Upper lobe of left lung (tissue), 4 donors: ENCODE measurements around the gene SNX5.

Experiments used
- POLR2A ChIP-seq, 4 donors: fragments of 450-650 bp; IDR thresholded peaks; one replicate each; pipeline ENCODE4 v1.5.1; 2016 to 2017; ENCODE audit warnings: antibody characterized with exemption in 4 of 4, mild to moderate bottlenecking in 2 of 4
- POLR2AphosphoS5 ChIP-seq, 2 donors: sonication (generic); formaldehyde crosslinking; IDR thresholded peaks; one replicate each; pipeline ENCODE4 v1.5.1; 2017; ENCODE audit warnings: antibody characterized with exemption in 2 of 2
- TF ChIP-seq, protein P1 (sequence below), 6 experiments: fragments of 450-650 bp in 4 of 6; fragments of 200-600 bp in 2 of 6; sonication (generic) in 2 of 6; IDR thresholded peaks; one replicate each; pipeline ENCODE4 v1.5.1; 2016 to 2019; ENCODE audit warnings: antibody characterized with exemption in 6 of 6

DNA sequence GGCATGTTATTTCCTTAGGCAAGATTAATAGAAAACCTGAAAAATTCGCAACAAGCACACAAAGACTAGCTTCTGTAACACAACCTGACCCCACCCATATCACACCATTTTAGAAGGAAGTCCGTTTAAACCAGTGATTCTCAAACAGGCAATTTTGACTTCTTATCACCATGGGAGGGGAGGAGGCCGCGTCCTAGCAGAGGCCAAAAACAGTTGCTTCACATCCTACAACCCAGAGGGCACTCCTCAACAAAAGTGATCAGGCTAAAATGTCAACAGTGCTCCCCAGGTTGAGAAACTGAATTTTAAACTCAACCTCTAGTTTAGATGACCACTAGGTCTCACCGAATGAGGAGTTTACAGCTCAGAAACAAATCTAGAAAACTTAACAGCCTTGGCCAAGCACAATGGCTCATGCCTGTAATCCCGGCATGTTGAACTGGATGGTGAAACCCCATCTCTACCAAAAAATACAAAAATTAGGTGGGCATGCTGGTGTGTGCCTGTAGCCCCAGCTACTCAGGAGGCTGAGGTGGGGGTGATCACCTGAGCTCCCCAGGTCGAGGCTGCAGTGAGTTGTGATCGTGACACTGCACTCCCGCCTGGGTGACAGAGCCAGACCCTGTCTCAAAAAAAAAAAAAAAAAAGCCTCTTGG, 3.4 kb downstream of the SNX5 start:
- TF ChIP-seq, protein P1, sequence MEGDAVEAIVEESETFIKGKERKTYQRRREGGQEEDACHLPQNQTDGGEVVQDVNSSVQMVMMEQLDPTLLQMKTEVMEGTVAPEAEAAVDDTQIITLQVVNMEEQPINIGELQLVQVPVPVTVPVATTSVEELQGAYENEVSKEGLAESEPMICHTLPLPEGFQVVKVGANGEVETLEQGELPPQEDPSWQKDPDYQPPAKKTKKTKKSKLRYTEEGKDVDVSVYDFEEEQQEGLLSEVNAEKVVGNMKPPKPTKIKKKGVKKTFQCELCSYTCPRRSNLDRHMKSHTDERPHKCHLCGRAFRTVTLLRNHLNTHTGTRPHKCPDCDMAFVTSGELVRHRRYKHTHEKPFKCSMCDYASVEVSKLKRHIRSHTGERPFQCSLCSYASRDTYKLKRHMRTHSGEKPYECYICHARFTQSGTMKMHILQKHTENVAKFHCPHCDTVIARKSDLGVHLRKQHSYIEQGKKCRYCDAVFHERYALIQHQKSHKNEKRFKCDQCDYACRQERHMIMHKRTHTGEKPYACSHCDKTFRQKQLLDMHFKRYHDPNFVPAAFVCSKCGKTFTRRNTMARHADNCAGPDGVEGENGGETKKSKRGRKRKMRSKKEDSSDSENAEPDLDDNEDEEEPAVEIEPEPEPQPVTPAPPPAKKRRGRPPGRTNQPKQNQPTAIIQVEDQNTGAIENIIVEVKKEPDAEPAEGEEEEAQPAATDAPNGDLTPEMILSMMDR (IDR thresholded peaks at IDR 0.05), result no peak
- TF ChIP-seq POLR2A (IDR thresholded peaks at IDR 0.05) (no peak), POLR2AphosphoS5 (IDR thresholded peaks at IDR 0.05) (no peak)
